ENCODE measurements around the gene NDUFV1. TPM values are rescaled to one million over a fixed set of nuclear protein-coding genes. Genes with fewer than 3 reads are reported as not detected.
"Not testable (repeated sequence)": the region's sequence is repeated elsewhere in the genome, so short reads cannot be mapped to it uniquely, and the experiment has no call there.

NDUFV1 gene
- polyA plus RNA-seq, 3 donors: 122 to 177 (median 125) TPM

DNA sequence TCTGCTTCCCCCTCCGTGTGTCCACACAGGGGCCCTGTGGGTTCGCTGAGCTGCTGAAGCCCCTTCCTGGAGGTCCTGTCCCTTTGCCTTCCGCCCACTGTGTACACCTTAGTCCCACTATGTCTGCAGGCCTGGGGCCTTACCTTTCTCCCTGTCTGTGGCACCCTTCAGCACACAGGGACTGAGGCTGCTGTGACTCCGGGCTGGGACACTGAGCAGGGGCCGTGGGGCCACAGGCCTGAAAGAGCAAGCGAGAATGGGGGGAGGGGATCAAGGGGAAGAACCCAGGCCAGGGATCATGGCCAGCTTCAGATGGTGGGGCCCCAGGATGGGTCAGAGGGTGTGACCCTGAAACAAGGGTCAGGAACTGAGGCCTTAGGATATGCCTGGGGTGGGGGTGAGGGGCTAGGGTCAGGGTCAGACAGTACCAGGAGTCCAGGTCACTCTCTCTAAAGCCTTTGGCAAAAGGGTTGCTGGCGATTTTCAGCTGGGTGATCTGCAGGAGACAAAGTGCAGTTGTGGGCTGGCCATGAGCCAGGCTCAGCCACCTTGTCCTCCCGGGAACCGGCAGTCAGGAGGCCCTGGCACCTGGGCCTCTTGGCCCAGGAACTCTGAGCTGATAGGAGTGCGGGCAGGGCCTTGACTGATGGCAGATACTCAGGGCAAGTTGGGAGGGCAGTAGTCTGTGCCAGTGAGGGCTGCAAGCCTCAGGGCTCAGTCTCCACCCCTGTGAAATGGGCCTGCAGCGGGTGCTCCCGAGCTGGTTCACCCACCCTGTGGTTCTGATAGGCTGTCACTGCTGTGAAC lies 25.6 kb downstream of the NDUFV1 start:
- H3K27ac ChIP-seq (ENCODE audit: low read depth, low read length): no peak overlapping the region
- WGBS, 3 donors: 32 to 83% (median 79%) methylated on average over 12 of the region's 12 CpGs

GRCh38 chr11:67632982-67633755 lies 26.4 kb downstream of the NDUFV1 start:
- no peak overlapping the region for H3K27ac ChIP-seq (ENCODE audit: low read depth, low read length)
- WGBS, 3 donors: 90 to 93% (median 90%) methylated on average over 30 of the region's 30 CpGs

DNA sequence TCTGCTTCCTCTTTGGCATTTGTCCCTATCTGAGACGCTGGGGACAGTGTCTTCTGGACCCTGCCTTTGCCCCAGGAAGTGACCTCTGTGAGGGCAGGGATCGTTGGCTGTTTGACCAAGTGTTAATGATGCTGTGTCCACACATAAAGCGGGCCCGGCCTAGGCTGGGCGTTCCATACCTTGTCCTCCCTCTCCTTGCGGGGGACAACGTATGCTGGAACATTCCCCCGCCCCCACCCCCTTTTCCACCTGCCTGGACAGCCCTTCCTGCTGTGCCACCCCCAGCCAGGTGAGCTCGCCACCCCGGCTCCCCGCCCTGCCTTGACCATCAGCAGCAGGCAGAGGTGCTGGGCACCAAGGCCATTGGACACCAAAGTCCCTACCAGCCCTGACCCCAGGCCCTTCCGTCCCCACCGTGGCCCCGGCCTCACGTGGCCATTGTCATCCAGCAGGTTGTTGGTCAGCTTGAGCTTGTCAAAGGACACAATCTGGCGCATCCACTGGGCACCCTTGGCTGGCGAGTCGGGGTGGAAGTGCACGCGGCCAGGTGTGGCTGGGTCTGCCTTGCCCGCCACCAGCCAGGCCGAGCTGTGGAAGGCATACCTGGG lies 27.1 kb downstream of the NDUFV1 start:
- no peak overlapping the region for H3K27ac ChIP-seq (ENCODE audit: low read depth, low read length)
- WGBS, 3 donors: 80 to 87% (median 84%) methylated on average over 21 to 22 of the region's 22 CpGs

GRCh38 chr11:67634366-67635230 lies 27.9 kb downstream of the NDUFV1 start:
- no peak overlapping the region for H3K27ac ChIP-seq (ENCODE audit: low read depth, low read length)
- 80 to 86% (median 83%) methylated on average over 19 to 20 of the region's 20 CpGs for WGBS, 3 donors

DNA sequence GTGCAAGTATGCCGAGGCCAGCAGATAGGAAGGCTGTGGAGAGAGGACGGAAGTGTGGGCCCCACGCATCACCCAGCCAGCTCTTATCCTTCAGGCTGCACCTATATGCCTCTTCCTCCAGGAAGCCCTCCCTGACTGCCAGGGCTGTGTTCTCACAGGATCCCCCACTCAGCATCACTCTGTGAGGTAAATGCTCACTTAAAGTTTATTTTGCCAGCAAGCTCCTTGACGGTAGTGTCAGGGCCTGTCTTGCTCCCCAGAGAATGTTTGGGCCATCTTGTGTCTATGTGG lies 28.4 kb downstream of the NDUFV1 start:
- 84 to 88% (median 87%) methylated on average over 4 of the region's 4 CpGs for WGBS, 3 donors

DNA sequence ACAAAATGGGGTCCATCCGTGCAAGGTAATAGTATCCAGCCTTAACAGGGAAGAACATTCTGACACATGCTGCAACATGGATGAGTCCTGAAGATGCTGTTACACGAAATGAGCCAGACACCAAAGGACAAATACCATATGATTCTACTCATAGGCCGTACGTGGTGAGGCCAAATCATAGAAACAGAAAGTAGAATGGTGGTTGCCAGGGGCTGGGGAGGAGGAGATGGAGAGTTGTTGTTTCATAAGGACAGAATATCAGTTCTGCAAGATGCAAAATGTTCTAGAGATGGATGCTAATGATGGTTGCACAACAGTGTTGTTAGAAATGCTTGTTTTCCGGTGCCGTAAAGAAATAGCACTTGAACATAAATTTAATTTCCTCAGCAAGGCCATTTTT lies 30.2 kb downstream of the NDUFV1 start:
- H3K27ac ChIP-seq (ENCODE audit: low read depth, low read length): no peak overlapping the region

More for the DNA sequence above, 28.4 kb downstream of the NDUFV1 start:
- H3K27ac ChIP-seq (ENCODE audit: low read depth, low read length): no peak overlapping the region

GRCh38 chr11:67637441-67637840 lies 30.7 kb downstream of the NDUFV1 start:
- 84 to 91% (median 86%) methylated on average over 3 of the region's 3 CpGs for WGBS, 3 donors
- not testable (repeated sequence) for H3K27ac ChIP-seq (ENCODE audit: low read depth, low read length)

More for the DNA sequence above, 30.2 kb downstream of the NDUFV1 start:
- 70 to 89% (median 79%) methylated on average over 6 of the region's 6 CpGs for WGBS, 3 donors

DNA sequence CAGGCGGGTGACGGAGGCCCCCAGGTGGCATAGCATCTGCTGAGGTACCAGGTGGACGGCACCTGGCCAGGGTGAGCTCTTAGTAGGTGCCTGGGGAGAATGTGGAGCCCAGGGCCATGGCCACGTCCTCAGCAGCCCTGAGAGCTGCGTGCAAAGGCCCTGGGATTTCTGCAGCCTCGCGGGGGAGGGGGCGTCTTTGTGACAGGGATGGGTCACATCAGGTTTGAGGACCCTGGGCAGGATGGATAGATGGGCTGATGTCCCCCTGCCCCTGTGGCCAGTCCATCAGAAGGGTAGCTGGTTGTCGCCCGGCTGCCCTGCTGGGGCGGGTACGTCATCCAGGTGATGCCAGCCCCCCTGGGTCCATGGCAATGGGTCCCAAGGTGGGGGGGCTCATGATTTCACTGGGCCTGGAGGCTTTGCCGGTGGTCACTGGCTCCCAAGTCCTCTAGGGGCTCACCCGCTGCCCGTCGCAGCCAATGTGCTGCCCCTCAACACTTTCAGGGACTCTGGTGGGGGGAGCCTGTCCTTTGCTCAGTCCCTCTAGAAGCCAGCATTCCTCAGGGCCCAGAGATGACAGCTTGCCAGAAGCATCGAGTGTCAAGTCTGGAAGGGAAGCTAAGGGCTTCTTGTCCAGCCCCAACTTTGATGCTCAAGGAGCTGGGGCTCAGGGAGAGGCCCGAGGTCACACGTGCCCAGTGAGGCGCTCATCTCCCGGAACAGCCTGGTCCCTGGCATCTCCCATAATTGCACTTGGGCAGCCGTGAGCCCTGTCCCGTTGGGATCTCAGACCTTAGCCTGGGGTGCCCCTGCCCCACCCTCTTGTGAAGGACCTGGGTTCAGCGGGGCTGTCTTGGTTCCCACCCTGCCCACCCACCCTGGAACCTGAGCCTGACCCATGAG lies 32.0 kb downstream of the NDUFV1 start:
- 86 to 88% (median 87%) methylated on average over 21 to 24 of the region's 24 CpGs for WGBS, 3 donors
- H3K27ac ChIP-seq (ENCODE audit: low read depth, low read length): no peak overlapping the region

- H3K27ac ChIP-seq (ENCODE audit: low read depth, low read length): no peak within 1 kb of the TSS
- WGBS, 3 donors: 76 to 83% (median 81%) methylated on average over 18 of the region's 18 CpGs
These were observed 32.7 kb downstream of the NDUFV1 start, which contains the start of gene TBX10 for GRCh38 chr11:67639438-67639859. TBX10 (minus strand) TSS chr11:67639763; CDS start chr11:67639472, 291 bp downstream.

- H3K27ac ChIP-seq (ENCODE audit: low read depth, low read length): no peak overlapping the region
- WGBS, 3 donors: 45 to 52% (median 46%) methylated on average over 22 to 23 of the region's 23 CpGs
These were observed 33.5 kb downstream of the NDUFV1 start for GRCh38 chr11:67640021-67640757.

DNA sequence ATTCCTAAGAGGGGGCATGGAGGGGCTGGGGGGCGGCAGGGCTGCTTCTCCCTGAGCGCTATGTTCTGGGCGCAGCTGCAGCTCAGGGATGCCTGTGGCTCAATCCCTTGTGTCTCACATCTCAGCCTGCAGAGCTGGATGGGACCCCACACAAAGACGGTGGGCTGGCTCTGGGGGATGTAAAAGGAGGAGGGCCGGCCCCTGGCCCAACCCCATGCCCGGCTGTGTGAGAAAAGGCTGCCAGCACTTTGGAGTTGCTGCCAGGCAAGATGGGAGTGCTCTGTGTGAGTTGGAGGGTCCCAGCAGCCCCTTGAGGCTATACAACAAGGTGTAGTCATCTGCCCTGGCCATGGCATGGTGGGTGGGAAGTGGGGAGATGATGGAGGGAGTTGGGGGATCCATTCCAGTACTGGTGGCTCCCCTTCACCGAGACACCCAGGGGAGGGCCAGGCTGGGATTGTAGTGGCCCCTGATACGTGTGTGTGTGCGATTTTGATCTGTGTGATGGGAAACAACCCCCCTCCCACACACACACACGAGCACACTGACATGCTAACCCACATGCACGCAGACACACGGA lies 34.1 kb downstream of the NDUFV1 start:
- 64 to 78% (median 67%) methylated on average over 11 to 12 of the region's 12 CpGs for WGBS, 3 donors
- H3K27ac ChIP-seq (ENCODE audit: low read depth, low read length): no peak overlapping the region

DNA sequence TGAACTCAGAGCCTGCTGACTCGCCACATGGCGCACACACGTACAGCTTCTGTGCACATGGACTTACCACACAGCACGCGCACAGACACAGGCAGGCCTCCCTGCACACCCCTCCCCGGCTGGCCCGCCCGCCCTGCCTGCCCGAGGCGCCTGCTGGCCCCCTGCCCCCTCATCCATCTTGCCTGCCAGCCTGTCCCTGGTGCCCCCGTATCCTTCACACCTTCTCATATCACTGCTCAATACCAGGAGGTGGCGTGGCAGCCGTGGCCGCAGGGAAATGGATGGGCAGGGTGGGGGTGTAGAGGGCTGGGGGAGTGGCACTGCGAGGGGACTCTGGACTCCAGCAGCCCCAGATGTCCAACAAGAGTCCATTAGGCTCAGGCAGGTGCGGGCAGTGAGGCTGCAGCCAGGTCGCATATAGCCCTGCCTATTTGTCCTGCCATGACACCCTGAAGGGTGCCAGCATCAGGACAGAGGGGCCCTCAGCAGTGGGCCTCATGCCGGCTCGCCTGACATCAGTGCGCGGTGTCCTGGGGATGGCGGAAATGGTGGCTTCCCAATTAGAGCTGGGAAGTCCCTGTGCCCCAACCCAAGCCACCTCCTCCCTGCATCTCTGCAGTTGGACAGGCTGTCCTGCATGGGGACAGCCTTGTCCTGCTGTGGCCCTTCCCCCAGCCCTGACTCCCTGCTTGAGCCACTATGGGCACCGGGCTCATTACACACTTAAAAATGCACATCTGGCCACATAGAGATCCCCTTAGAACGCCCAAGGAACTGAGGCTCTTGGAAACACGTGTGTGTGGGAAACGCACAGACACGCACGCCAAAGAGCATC lies 34.8 kb downstream of the NDUFV1 start:
- no peak overlapping the region for H3K27ac ChIP-seq (ENCODE audit: low read depth, low read length)
- WGBS, 3 donors: 81 to 87% (median 82%) methylated on average over 28 of the region's 28 CpGs

GRCh38 chr11:67642173-67643120 lies 35.7 kb downstream of the NDUFV1 start:
- 86 to 92% (median 89%) methylated on average over 15 of the region's 15 CpGs for WGBS, 3 donors
- H3K27ac ChIP-seq (ENCODE audit: low read depth, low read length): no peak overlapping the region

GRCh38 chr11:67644042-67644441 lies 37.3 kb downstream of the NDUFV1 start:
- WGBS, 3 donors: 80 to 91% (median 91%) methylated on average over 5 of the region's 5 CpGs

More at GRCh38 chr11:67644042-67644441, 37.3 kb downstream of the NDUFV1 start:
- H3K27ac ChIP-seq (ENCODE audit: low read depth, low read length): no peak overlapping the region
